ENCODE measurements around the gene CORIN. TPM values are rescaled to one million over a fixed set of nuclear protein-coding genes. Genes with fewer than 3 reads are reported as not detected.

Gene CORIN
- total RNA-seq, 1 experiment from 2014 or later, result 3.5 TPM

GRCh38 chr4:47752214-47752613 is 85.7 kb downstream of the CORIN start:
- no peaks in the 10 kb centered on the region for H3K27me3 ChIP-seq (ENCODE audit: insufficient read depth, low read length)
- no TSS peak for BruUV-seq (replicated peaks)
- no peaks in the 10 kb centered on the region for H3K79me2 ChIP-seq (ENCODE audit: insufficient read depth, low read length)
- DNase-seq (ENCODE audit: low read depth, low spot score), result no peak
- no peaks in the 10 kb centered on the region for H3K36me3 ChIP-seq (ENCODE audit: control insufficient read depth in 1 of 2, insufficient read depth in 2 of 2, low read length in 2 of 2)
- H3K9ac ChIP-seq (ENCODE audit: low read length), result no peak overlapping the region
- H3K4me2 ChIP-seq (ENCODE audit: low read length), result no peak overlapping the region
- ChIA-PET POLR2A (no interaction called here), CTCF (no interaction called here), RAD21 (ENCODE audit: low non-redundant PET in 1 of 2, low total read pairs in 2 of 2, uncharacterized antibody in 2 of 2, unreplicated experiment in 2 of 2) (no interaction called here)
- intact Hi-C loops (cut with micrococcal nuclease), result no loop called here
- no peaks in the 10 kb centered on the region for H3K4me1 ChIP-seq (ENCODE audit: control insufficient read depth in 1 of 2, insufficient read depth in 2 of 2, low read length in 2 of 2)
- no peak overlapping the region for H3K27ac ChIP-seq (ENCODE audit: low read depth, low read length)
- no peaks in the 10 kb centered on the region for H3K9me3 ChIP-seq (ENCODE audit: control insufficient read depth in 1 of 2, insufficient read depth in 1 of 2, low read depth in 1 of 2, low read length in 2 of 2)
- no peaks in the 10 kb centered on the region for H3K9me2 ChIP-seq (ENCODE audit: insufficient read depth)
- H4K20me1 ChIP-seq (ENCODE audit: insufficient read depth), result no peaks in the 10 kb centered on the region
- H2AFZ ChIP-seq (ENCODE audit: low read depth, low read length, poor library complexity, severe bottlenecking), result no peak overlapping the region
- no peak overlapping the region for H3K4me3 ChIP-seq (replicated peaks in 1 of 2; ENCODE audit: low read depth in 1 of 2, low read length in 2 of 2)
- no peak for ATAC-seq
- TF ChIP-seq TCF7L2 (IDR thresholded peaks at IDR 0.05; ENCODE audit: borderline replicate concordance, extremely low read depth, insufficient read depth, insufficient read length), result no peak
- TF ChIP-seq SRF (IDR thresholded peaks at IDR 0.05; ENCODE audit: low read depth), result no peak
- TF ChIP-seq FOSL1 (IDR thresholded peaks at IDR 0.05; ENCODE audit: low read depth), result no peak
- no peak for TF ChIP-seq CBX3 (IDR thresholded peaks at IDR 0.05; ENCODE audit: low read depth)
- no peak for TF ChIP-seq RAD21 (IDR thresholded peaks at IDR 0.05; ENCODE audit: low read depth)
- TF ChIP-seq CEBPB (IDR thresholded peaks at IDR 0.05; ENCODE audit: low read depth), result no peak
- TF ChIP-seq REST (IDR thresholded peaks at IDR 0.05; ENCODE audit: low read depth), result no peak
- no peak for TF ChIP-seq SP1 (IDR thresholded peaks at IDR 0.05; ENCODE audit: low read depth)
- no peak for TF ChIP-seq SIN3A (IDR thresholded peaks at IDR 0.05; ENCODE audit: low read depth)
- no peak for TF ChIP-seq YY1 (IDR thresholded peaks at IDR 0.05; ENCODE audit: extremely low read depth, insufficient replicate concordance, low read depth, low read length)
- TF ChIP-seq POLR2AphosphoS5 (IDR thresholded peaks at IDR 0.05; ENCODE audit: low read depth, low read length), result no peak
- TF ChIP-seq ELF1 (IDR thresholded peaks at IDR 0.05; ENCODE audit: borderline replicate concordance, low read depth), result no peak
- no peak for TF ChIP-seq JUND (IDR thresholded peaks at IDR 0.05)
- TF ChIP-seq EZH2phosphoT487 (IDR thresholded peaks at IDR 0.05; ENCODE audit: borderline replicate concordance), result no peak
- TF ChIP-seq, protein P1, sequence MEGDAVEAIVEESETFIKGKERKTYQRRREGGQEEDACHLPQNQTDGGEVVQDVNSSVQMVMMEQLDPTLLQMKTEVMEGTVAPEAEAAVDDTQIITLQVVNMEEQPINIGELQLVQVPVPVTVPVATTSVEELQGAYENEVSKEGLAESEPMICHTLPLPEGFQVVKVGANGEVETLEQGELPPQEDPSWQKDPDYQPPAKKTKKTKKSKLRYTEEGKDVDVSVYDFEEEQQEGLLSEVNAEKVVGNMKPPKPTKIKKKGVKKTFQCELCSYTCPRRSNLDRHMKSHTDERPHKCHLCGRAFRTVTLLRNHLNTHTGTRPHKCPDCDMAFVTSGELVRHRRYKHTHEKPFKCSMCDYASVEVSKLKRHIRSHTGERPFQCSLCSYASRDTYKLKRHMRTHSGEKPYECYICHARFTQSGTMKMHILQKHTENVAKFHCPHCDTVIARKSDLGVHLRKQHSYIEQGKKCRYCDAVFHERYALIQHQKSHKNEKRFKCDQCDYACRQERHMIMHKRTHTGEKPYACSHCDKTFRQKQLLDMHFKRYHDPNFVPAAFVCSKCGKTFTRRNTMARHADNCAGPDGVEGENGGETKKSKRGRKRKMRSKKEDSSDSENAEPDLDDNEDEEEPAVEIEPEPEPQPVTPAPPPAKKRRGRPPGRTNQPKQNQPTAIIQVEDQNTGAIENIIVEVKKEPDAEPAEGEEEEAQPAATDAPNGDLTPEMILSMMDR (IDR thresholded peaks at IDR 0.05 in 2 of 3, conservative IDR thresholded peaks at IDR 0.05 in 1 of 3; ENCODE audit: borderline replicate concordance in 1 of 3, insufficient read depth in 1 of 3, low read depth in 2 of 3, low read length in 2 of 3), result no peak
- TF ChIP-seq EGR1 (IDR thresholded peaks at IDR 0.05; ENCODE audit: low read depth), result no peak
- TF ChIP-seq ZNF274 (IDR thresholded peaks at IDR 0.05; ENCODE audit: low read depth, low read length), result no peak

All from HCT116 (cell line).